Cardiac septum (tissue), 1 donor: ENCODE data around the gene RFPL1. TPM values are rescaled to one million over a fixed set of nuclear protein-coding genes. Genes with fewer than 3 reads are reported as not detected.
"Not testable (repeated sequence)": the region's sequence is repeated elsewhere in the genome, so short reads cannot be mapped to it uniquely, and the experiment has no call there.

Source experiments
- DNase-seq: peaks from one replicate; pipeline ENCODE4 v3.0.0-alpha.2; 2020; ENCODE audit warnings: low spot score
- intact Hi-C: fragments of 100-400 bp; cut with DNase I; formaldehyde crosslinking; loops from one replicate; pipeline ENCODE4 v1.14.0; 2022
- long read RNA-seq: library from polyadenylated mRNA; unstranded; transcript quantifications from one replicate; pipeline ENCODE4 v2.0.0, GENCODE V29; 2021
- total RNA-seq: library from RNA; stranded (reverse); fragmentation: NEBNext Ultra II Directional; extraction: Animal tissue kit (Norgen Biotek cat#: 25700); gene quantifications from one replicate; pipeline ENCODE4 v1.2.1, GENCODE V29; 2021
- donor health status: DM: no; HTN: no; CAD: no.

The RFPL1 gene
- total RNA-seq, result not detected
- long read RNA-seq, result 0 reads

DNA sequence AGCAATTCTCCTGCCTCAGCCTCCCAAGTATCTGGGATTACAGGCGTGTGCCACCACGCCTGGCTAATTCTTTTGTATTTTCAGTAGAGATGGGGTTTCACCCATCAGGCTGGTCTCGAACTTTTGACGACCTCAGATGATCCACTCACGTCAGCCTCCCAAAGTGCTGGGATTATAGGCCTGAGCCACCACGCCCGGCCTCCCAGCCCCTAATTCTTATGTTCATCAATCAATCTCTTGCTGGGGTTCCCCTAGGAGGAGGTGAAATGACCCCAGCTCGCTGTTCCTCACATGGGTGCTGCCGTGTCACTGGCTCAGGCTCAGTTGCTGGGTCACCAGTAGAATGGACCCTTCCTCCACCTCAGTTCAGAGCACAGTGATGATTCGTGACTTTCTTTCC is at the start of gene RFPL1:
TSS of gene RFPL1 (plus strand) at position 301 of the 400 bp plus-strand sequence.
- DNase-seq, intact Hi-C loops: not testable (repeated sequence)

- no peak for DNase-seq
- intact Hi-C loops, result loop anchor here (2.0 kb wide), 1 partner anchor 82 kb away; the partner anchor contains the start of gene GAS2L1
These were observed 49.7 kb upstream of the RFPL1 start for GRCh38 chr22:29388759-29389090.

DNA sequence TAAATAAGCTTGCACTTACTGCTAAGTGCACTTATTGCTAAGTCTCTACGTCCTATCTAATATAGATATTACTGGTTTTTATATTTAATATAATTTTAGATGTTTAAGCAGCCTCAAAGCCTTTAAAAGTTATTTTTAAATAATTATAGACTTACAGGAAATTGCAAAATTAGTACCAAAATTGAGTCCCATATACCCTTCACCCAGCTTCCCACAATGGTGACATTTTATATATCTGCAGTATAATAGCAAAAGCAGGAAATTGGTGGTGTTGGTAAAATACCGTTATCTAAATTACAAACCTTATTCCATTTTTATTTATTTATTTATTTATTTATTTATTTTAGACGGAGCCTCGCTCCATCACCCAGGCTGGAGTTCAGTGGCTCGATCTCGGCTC is 48.1 kb upstream of the RFPL1 start:
- intact Hi-C loops, result no loop called here

GRCh38 chr22:29391546-29391945 is 46.8 kb upstream of the RFPL1 start:
- intact Hi-C loops, result no loop called here
- DNase-seq, result no peak

More for the DNA sequence above, 48.1 kb upstream of the RFPL1 start:
- DNase-seq, result no peak

- DNase-seq, result no peak
- intact Hi-C loops, result no loop called here
These were observed 45.3 kb upstream of the RFPL1 start for GRCh38 chr22:29393019-29393608.

DNA sequence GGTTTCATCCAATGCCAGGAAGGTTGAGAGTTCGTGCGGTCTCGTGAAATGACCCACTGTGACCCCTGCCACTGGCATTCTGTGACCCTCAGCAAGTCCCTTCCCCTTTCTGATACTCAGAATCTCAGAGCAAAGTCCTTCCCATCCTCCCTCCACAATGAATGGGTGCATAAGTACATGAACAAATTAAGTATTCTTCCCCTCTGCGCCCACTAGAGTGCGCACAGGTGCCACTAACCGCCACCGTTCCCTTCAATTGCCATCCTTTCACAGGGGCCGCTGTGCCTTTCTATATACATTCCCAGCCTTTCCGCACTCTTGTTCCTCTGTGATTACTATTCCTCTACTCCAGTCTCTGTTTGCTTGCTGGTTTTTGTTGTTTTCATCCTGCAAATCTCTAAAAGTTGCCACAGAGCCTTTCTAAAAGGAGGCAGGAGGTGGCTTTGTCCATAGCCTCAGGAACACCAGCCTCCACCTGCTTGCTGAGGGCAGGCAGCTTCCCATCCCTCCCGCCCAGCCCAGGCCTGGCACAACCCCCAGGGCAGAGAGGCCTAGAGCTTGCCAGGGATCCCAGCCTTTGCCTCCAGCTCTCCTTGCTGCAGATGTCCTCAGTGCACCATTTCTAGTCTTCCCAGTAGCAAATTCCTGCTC is 43.3 kb upstream of the RFPL1 start:
- intact Hi-C loops, result loop anchor here (5.0 kb wide), 1 partner anchor 122 kb away; no protein-coding TSS in a partner anchor
- peak; percentile 82 for DNase-seq

- intact Hi-C loops, result loop anchor here (5.0 kb wide), 1 partner anchor 121 kb away; no protein-coding TSS in a partner anchor
- DNase-seq, result no peak
These were observed 42.3 kb upstream of the RFPL1 start for GRCh38 chr22:29396126-29396525.

DNA sequence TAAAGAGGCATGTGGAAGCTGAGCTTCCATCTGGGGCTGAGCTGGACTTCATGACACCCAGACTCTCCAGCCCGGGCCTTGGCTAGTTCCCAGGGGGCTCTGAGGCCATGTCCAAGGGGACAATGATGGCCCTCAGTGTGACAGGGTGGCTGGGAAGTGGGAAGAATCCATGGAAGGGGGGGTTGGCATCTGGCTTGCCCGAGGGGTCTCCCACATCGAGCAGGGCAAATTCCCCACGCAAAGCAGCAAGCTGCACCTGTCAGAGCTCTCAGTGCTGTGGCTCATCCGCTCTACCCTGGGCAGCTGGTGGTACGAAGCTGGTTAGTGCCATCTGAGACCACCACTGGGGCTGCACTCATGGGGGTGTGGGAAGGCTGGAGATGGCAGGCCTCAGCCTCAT is 40.6 kb upstream of the RFPL1 start:
- no peak for DNase-seq
- intact Hi-C loops, result loop anchor here (5.0 kb wide), 1 partner anchor 120 kb away; no protein-coding TSS in a partner anchor

DNA sequence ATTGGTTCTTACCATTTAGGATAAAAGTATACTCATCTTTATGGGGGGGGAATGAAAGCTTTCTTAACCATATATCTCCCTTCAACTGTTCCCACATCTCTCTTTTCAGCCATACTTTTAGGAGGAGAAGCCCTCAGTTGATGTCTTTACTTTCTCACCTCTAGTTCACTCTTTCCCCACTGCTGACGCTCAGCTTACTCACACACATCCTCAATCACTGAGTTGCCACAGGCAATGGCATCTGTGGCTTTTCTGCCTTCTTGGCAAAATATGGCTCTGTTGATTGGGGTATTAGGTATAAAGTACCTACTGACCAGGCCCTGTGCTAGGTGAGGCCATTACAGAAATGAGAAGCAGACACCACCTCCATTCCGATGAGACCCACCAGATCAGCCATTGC is 37.8 kb upstream of the RFPL1 start:
- DNase-seq, result no peak
- intact Hi-C loops, result no loop called here

- DNase-seq, intact Hi-C loops: not testable (repeated sequence)
These were observed 36.8 kb upstream of the RFPL1 start for GRCh38 chr22:29401538-29401937.

DNA sequence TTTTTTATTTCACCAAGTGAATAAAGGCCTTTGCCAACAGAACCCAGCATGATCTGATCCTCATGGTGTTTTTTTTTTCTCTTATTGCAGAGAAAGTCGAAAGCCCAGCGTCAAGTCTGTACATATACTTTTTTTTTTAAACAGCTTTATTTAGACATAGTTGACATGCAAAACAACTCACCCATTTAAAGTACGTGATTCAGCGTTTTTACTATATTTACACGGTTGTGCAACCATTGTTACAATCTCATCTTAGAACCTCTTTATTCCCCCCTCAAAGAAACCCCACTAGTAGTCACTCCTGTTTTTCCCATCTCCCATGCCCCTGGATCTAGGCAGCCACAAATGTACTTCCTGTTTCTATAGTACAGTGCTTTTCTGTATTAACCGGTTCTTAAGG is 29.4 kb upstream of the RFPL1 start:
- no peak for DNase-seq
- intact Hi-C loops, result no loop called here

DNA sequence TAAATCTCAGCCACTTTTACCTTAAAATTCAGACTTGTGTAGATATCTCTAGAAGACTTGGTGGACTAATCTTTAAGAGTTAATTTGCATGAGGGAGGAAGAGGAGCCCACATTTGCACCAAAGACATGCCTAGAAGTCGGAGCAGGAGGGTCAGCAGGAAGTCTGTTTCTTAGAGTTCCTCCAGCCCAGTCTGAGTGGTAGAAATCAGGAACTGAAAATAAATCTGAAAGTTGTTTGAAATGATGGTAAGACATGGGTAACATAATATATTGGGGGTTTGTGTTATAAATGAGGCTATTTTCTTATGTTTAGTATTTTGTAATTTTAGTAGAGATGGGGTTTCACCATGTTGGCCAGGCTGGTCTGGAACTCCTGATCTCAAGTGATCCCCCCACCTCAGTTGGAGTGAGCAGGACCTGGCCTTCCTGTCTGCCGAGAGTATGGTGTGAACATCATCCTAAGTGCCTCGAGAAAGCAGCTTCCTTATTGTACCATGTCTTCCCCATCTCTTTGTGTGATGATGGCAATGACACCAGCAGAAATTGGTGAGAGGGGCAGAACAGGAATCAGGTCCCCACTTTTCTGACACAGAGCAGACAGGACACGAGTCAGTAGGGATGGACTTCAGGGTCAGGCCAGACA is 26.7 kb upstream of the RFPL1 start:
- DNase-seq, intact Hi-C loops: not testable (repeated sequence)

DNA sequence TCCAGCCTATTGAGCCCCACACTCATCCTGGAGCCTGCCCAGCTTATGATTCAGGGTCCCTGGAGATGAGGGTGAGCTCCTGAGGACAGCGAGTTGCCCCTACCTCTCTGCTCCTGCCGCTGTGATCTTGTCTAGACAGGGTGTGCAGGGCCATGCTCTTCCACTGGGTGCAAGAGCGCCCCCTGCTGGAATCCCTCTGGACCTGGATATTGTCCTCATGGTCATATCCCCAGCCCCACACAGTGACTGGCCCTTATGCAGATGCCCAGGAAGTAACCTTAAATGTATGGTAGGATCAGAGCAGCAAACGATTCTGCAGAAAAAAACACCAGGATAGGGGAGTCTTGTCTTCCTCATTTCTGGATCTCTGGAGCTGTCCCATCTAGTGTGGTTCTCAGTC is 25.6 kb upstream of the RFPL1 start:
- intact Hi-C loops, DNase-seq: not testable (repeated sequence)

- intact Hi-C loops, DNase-seq: not testable (repeated sequence)
These were observed 23.3 kb upstream of the RFPL1 start for GRCh38 chr22:29414951-29415591.

DNA sequence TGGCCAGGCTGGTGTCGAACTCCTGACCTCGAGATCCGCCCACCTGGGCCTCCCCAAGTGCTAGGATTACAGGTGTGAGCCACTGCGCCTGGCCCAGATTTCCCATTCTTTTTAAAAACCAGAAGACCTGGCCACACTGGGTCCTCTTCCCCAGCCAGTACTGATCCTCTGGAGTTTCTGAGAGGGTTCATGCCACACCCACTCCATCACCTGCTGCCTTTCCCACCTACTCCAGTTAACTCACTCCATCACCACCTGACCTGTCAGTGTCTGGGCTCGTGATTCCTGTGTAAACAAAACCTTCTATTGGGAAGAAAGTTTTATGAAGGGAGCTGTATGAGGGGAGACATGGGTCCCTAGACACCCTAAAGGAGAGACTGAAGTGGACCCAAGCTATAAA is 19.7 kb upstream of the RFPL1 start:
- intact Hi-C loops, DNase-seq: not testable (repeated sequence)

DNA sequence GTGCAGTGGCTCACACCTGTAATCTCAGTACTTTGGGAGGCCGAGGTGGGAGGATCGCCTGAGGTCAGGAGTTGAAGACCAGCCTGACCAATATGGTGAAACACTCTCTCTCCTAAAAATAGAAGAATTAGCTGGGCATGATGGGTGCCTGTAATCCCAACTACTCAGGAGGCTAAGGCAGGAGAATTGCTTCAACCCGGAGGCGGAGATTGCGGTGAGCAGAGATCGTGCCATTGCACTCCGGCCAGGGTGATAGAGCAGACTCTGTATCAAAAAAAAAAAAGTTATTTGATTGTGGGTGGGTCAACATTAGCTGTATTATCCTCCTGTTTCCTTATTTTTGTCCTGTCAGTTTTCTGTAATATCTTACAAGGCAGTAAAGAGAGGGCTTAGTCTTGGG is 11.9 kb upstream of the RFPL1 start:
- no peak for DNase-seq
- intact Hi-C loops, result no loop called here

DNA sequence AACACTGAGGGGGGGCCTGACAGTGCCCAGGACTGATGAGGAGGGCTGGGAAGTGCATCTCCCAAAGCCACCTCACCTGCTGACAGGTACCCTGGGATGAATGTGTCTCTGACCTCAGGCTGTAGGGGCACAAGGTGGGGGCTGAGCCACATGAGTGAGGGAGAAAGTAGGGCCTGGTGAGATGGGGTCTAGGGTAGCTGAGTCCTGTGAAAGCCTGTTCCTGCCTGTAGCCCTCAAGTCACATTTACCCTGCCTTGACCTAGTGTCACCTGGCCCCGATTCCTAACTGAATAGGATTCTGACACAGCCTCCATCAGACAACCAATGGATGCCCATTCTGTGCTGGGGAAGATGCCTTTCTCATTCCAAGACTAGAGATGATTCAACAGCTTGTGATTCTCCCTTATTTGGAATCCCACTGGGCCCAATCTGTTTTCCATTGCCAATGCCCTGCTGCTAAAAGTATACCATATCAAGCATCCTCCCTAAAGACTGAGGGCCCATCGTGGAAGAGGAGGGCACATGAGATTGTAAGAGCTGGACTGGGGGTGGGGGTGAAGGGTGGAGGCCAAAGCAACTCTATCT is 11.1 kb upstream of the RFPL1 start:
- DNase-seq, result no peak
- intact Hi-C loops, result no loop called here

DNA sequence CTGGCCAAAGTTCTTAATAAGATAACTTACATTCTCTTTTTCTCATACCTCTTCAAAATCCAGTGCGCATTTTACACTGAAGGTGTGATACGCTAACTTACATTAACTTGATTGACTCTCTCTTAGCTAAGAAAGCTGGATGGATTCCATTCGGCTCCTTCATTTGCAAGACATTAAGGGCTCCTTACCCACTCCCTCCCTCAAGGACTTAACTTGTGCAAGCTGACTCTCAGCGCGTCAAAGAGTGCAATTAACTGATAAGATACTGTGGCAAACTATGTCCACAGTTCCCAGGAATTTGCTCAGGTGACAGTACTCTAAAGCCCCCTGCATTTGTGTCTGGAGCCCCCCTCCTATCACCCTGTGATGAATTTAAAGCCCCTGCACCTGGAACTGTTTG is 6.4 kb upstream of the RFPL1 start:
- DNase-seq, result no peak
- intact Hi-C loops, result no loop called here

GRCh38 chr22:29433856-29434255 is 4.5 kb upstream of the RFPL1 start:
- intact Hi-C loops, result no loop called here

GRCh38 chr22:29434288-29434687 is 4.1 kb upstream of the RFPL1 start:
- no peak for DNase-seq
- intact Hi-C loops, result no loop called here

More at GRCh38 chr22:29433856-29434255, 4.5 kb upstream of the RFPL1 start:
- no peak for DNase-seq
